ENCODE data around the gene CHST9.
"Not testable (repeated sequence)": the region's sequence is repeated elsewhere in the genome, so short reads cannot be mapped to it uniquely, and the experiment has no call there.

Gene CHST9, protein sequence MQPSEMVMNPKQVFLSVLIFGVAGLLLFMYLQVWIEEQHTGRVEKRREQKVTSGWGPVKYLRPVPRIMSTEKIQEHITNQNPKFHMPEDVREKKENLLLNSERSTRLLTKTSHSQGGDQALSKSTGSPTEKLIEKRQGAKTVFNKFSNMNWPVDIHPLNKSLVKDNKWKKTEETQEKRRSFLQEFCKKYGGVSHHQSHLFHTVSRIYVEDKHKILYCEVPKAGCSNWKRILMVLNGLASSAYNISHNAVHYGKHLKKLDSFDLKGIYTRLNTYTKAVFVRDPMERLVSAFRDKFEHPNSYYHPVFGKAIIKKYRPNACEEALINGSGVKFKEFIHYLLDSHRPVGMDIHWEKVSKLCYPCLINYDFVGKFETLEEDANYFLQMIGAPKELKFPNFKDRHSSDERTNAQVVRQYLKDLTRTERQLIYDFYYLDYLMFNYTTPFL

DNA sequence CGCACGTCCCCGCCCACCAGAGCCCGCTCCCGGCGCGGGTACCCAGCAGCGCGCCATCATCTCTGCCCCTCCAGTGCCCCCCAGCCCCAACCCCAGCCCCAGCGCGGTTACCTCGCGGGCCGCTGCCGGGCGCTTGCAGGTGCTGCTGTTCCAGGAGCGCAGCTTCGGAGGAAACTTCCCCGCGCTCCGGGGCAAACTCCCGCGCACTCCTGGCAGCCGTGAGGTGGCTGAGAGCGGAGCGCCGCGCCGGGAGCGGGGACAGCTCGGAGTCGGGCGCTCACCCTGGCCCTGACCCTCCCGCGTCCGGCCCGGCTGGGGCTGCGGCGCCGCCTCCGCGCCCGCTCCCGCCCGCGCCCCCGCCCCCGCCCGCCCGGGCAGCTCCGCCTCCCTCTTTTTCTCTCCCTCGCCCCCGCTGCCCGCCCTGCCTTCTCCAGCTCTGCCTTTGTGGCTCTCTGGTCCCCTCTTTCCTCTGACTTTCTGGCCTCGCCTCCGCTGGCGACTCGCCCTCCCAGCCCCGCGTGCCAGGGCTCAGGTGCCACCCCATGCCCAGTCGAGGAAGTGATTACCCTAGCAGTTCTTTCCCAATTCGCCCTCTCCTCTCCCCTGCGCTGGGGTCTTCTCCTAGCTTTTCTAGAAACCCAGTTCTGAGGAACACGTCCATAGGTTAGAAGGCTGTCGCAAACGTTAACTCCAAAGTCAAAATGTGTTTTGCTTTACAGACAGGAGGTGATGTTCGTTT is at the start of gene CHST9:
TSS of gene CHST9 (minus strand) at position 284 of the 739 bp plus-strand sequence. CDS start 42,499 bp downstream, outside the sequence.
- DNase-seq (ENCODE audit: low read depth) = no peak

DNA sequence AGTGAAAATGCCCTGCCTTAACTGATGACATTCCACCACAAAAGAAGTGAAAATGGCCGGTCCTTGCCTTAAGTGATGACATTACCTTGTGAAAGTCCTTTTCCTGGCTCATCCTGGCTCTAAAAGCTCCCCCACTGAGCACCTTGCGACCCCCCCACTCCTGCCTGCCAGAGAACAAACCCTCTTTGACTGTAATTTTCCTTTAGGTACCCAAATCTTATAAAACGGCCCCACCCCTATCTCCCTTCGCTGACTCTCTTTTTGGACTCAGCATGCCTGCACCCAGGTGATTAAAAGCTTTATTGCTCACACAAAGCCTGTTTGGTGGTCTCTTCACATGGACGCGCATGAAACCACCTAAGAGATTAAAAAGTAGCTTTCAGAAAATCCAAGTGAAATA is 47.2 kb upstream of the CHST9 start:
- not testable (repeated sequence) for DNase-seq (ENCODE audit: low read depth)

DNA sequence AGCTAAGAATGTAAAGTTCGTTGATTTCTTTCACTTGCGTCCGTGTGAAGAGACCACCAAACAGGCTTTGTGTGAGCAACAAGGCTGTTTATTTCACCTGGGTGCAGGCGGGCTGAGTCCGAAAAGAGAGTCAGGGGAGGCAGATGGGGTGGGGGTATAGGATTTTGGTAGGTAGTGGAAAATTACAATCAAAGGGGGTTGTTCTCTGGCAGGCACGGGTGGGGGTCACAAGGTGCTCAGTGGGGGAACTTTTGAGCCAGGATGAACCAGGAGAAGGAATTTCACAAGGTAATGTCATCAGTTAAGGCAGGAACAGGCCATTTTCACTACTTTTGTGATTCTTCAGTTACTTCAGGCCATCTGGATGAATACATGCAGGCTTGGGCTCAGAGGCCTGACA is 46.6 kb upstream of the CHST9 start:
- not testable (repeated sequence) for DNase-seq (ENCODE audit: low read depth)

DNA sequence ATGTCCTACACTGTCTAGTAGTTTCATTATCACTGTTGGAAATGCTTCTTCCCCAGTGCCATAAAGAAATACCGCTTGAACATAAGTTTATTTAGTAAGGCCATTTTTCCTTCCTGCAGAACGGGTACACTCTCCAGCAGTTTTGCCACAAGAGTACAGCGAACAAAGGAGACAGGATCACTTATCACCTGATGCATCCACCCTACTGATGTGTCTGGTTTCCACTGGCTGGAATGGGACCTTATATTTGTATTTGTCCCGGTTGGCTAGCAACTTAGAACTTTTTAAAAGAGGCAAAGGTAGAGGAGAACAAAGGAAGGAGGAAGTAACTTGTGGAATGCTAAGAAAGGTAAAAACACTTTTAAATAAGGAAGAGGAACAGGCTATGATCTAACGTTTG is 46.1 kb upstream of the CHST9 start:
- DNase-seq (ENCODE audit: low read depth) = not testable (repeated sequence)

DNA sequence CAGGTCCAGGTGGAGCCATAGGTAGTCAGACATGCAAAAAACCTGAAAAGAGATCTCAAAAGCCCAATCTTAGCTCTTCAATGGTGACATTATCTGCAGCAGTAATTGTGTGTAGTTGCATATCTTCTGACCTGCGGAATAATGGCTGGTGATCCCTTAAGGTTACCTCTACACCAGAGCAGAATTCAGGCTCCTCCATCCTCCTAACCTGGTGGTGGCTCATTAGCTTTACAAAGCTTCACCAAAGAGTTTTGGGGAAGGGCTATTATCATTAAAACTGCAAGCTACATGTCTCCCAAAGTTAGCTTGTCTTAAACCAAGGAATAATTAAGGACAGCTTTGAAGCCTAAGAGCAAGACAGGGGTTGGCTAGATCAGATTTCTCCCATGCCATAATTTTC is 42.6 kb upstream of the CHST9 start:
- DNase-seq (ENCODE audit: low read depth) = no peak

DNA sequence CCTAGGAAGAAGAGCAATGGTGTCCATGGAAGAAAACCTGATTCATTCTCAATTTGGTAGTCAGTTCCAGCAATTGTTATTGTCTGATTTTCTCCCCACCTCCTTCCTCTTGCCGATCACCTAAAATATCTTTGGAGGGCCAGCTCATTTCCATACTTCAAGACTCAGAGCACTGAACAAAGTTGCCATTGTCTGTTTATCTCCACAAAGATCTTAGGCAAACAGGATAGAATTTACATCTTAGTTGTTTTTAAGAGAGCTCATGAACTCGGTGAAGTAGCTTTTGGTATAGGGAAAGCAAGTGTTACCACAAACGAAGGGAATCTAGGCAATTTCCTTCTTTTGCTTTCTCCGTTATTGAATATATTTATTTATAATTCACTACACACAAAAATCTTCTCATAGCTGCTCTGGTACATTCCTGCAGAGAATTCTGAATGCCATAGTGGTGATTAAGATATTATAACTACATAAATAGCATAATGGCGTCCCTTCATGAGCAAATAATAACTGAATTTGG is 41.5 kb upstream of the CHST9 start:
- no peak for DNase-seq (ENCODE audit: low read depth)

DNA sequence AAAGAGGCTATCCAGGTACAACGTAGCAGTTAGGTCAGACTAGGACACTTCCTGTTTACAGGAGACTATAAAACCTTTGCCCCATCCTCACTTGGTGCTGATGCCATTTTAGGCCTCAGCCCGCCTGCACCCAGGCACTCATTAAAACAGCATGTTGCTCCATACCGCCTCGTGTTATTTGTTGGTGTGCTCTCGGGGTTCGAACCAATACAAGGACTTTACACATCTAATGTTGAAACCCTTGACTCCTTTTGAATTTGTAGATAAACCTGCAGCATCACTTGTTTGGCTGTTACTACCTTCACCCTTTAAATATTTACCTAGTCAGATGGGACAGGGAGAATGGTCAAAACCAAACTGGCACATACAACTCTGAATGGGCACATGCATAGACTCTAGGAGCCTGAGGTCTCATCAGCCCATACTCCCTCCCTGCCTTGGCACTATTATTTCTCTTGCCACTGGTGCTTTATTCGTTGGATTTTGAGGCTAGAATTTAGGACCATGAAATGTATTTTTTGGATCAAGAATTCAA is 40.9 kb upstream of the CHST9 start:
- DNase-seq (ENCODE audit: low read depth) = no peak

DNA sequence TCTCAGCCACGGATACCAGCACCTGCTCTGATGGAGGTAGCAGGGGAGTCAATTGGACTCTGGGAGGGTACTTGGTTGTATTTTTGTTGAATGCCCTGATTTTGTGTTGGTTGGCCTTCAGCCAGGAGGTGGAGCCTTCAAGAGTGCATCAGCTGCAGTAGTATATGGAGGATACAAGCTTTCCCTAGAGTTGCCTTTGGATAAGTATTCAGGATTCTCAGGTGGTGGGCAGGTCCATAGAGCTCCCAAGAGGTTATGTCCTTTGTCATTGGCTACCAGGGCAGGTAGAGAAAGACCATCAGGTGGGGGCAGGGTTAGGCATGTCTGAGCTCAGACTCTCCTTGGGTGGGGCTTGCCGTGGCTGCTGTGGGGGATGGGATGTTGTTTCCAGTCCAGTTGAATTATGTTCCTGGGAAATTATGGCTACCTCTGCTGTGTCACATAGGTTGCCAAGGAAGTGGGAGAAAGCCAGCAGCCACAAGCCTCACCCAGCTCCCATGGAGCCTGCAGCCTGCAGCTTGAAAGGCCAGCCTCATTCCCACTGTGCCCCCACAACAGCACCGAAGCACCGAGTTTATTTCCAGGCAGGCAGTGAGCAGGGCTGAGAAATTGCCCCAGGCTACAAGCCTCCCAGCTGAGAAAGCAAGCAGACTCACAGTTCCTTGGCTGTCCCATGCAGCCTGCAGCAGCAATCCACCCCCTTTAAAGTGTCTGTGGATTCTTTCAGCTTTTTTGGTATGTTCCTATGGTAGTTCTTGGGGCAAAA is 38.6 kb upstream of the CHST9 start:
- DNase-seq (ENCODE audit: low read depth) = no peak

DNA sequence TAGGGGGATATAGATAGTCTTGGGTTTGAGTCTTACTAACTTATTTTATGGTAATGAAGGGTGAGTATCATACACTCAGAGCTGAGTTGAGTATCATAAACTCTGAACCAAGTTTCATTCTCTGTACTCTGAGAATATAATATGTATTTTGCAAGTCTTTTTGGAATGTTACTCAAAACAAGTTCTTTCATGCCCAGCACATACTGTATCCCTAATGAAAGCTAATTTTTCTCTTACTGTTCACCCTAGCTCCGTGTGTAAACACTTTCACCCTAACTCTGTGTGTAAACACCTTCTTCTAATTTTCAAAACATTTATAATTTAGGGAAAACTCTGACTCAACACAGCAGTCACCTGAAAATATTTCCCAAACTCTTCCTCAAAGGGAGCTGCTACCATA is 29.7 kb upstream of the CHST9 start:
- no peak for DNase-seq (ENCODE audit: low read depth)

DNA sequence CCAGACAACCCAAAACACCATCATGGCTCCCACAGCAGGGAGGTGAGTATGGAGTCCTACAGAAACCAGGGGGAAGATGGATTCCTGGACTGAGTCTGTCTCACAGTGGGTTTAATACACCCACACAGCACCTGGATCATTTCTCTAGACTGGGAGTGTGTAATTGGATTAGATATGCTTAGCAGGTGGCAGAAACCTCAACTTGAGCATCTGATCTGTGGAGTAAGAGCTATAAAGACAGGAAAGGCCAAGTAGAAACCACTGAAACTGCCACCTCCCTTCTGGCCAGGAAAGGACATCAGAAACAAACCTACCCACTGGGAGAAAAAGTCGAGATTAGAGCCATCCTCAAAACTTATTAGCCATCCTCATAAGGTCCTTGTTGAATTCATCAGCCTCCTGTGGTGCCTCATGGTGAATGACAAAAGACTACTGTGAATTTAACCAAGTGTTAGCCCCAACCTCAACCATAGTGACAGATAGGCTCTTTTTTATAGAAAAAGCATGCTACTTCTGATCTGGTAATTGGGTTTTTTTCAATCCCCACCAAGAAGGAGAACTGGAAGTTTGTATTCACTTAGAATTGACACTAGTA is 28.1 kb upstream of the CHST9 start:
- no peak for DNase-seq (ENCODE audit: low read depth)

DNA sequence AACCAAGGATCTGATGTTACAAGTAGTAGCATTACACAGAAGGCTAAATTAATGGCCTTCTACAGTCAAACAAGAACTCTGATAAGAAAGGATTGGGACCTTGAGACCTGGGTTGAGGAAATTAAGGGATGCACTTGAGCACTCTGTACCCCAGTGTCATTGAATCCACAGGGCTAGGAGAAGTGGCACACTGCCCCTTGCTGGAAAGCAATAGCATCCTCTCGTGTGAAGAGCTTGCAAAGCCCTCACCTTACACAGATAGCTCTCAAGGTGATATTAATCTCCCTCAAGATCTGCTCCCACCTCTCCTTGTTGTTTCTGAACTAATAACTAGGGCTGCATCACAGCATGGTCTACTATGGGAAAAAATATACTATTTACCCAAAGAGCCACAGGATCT is 26.5 kb upstream of the CHST9 start:
- no peak for DNase-seq (ENCODE audit: low read depth)

DNA sequence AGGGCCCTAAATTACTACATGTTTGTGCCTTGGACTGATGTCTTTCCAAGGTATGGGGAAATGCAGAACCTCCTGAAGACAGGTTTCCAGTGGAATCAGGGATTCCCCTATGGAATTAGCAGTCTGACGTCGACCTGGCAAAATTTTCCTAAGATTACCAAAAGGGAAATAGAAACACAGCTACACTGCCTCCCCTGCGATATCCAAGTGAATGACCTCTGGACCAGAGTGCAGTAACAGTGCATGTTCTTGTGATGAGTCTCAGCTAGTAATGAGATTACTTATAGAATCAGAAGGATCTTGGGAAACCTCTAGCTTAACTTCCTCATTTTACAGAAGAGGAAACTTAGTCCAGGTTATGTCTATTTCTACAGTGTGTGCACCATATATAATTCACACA is 21.3 kb upstream of the CHST9 start:
- no peak for DNase-seq (ENCODE audit: low read depth)

DNA sequence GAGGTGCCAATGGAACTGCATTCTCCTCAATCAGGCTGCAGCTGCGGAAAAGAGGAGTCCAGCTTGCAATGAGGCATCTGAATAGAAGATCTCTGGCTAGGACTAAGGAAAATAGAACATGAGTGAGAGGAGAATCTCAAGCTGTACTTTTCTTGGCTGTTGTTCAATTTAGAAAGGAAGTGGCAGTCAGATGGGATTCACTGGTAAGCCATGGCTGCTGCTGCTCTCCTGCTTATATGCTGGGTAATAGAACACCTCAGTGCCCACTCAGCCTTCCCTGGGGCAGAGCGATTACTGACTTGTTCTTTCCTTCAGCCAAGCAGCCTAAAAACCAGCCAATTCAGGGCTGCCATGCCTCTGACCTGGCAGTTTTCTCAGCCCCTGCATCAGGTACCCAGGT is 17.6 kb upstream of the CHST9 start:
- no peak for DNase-seq (ENCODE audit: low read depth)

DNA sequence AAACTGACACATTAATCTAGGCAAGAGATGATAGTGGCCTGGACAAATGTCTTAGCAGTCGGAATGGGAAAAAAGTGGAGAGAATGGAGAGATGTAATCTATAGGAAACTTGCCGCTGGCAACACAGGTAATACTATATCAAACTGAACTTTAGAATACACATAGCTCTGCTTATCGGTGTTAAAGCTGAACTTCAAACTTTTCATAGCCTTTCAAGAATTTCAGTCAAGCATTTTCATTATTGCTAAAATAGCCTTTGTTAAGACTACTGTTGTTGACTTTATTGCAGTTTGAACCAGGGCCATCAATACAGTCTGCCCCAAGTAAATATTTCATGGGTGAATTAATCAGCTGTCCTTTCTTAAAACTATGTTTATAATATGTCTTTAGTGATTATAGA is 12.9 kb upstream of the CHST9 start:
- no peak for DNase-seq (ENCODE audit: low read depth)

DNA sequence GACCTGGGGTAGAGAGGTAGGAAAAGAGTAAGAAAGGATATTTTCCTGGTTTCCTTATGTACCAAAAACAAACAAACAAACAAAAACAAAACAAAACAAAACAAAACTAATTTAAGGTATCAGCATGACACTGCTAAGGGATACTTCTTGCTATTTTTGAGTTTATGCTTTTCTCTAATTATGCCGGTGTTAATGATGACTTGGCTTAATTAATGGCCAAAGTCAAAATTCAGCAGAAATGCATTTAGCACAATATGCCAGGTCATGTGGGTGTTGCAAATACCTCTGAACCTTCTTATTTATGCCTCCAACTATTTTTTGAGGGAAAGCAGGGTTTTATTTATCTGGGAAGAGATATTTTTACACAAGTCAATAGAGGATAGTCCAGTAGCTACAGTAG is 3.2 kb upstream of the CHST9 start:
- no peak for DNase-seq (ENCODE audit: low read depth)

DNA sequence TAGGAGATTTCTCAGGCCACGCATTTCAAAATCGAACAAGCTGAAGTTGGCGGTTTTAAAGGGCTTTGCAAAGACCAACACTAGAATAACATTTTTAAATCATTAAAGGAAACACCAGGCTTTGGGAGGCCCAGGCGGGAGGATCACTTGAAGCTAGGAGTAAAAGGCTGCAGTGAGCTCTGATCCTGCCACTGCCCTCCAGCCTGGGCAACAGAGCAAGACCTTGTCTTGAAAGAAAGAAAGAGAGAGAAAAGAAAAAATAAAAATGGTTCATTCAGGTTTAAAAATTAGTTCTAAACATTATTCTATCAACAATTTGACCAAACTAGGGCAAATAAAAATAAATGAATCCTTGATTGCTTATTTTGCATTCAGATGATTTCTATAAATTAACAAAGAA is 789 bp upstream of the CHST9 start:
- no peak for DNase-seq (ENCODE audit: low read depth)

DNA sequence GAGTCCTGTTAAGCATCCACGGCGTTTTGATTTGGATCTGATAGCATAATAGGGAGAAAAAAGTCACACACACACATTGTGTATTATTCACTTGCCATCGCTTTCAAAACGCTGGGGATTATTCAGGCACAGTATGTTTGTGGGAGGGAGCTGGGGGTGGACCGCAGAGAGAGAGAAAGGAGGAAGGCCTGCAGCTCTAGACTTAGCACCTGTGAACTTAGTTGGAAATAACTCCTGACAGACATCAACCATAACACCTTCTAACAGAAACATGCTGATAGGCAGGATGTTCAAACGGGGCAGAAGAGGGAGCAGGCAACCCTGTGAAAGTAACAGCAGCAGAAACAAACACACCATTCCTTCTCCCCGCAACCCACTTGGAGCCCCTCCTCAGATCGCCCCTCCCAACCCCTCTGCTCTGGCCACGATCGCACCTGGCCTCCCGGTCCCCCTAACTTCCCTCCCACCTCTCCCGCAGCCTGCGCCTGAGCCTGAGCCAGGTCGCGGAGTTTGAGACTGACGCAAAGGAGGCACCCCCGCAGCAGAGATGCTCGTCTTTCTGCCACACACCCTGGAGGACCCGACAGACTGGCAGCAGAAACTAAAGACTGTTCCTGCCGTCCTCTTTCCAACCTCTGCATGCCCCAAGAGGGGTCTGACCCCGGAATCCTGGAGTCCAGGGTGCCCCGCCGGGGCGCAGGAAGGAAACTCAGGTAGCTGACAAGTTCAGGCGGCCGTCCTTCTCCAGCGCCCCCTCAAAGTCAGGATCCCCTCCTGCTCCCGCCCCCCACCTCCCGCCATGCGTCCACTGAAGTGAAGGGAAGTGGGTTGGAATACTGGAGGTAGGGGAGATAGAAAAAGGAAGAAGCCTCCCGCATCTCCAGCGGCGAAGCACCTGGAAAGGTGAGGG is 738 bp downstream of the CHST9 start:
- no peak for DNase-seq (ENCODE audit: low read depth)

DNA sequence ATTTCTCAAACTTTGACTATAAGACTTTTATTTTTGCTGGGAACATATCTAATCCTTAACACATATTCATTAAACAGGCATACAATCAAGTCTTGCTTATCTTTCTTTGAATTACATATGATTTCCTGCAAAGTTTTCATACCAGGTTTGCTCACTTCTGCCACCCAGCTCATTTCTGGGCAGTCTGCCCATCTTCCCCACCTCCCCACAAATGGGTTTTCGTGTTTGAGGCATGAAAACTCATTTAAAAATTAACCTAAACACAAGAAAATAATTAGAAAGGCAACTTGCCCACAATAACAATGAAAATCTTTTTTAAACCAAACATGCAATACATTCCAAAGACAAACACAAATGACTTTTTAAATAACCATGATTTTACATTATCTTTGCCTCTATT is 3.4 kb downstream of the CHST9 start:
- no peak for DNase-seq (ENCODE audit: low read depth)

DNA sequence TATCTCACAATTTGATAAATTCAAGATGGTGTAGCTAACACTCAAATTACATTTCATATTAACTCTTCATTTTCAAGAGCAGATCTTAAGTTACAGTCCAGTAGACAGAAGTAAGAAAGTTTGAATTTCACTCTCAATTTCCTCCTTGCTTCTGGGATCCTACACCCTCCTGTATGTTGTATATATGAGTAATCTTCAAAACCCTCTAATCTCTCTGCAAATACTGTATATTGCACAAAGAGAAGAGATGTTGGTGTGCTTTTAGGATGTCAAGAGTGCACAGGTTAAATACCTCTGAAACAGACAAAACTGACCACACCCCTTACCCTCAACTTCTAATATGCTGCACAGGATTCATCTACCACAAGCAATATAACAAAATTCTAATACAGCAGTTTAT is 6.7 kb downstream of the CHST9 start:
- DNase-seq (ENCODE audit: low read depth) = no peak

DNA sequence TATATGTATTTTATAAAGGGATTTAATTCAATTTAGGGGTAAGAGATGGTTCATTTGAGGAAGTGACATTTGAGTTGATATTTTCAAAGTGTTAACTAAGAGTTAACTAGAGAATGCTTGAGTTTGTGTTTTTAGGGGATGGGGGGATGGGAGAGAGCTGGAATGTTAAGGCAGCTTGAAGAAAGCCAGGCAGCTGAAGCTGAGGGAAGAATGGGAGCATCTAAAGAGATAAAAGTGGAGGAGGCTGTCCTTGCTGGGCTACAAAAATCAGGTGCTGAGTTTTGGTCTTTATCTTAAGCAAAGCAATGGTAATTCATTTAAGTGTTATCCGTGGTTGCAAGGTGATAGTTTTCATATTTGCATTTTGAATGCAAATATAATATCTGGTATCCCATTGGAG is 9.2 kb downstream of the CHST9 start:
- no peak for DNase-seq (ENCODE audit: low read depth)

DNA sequence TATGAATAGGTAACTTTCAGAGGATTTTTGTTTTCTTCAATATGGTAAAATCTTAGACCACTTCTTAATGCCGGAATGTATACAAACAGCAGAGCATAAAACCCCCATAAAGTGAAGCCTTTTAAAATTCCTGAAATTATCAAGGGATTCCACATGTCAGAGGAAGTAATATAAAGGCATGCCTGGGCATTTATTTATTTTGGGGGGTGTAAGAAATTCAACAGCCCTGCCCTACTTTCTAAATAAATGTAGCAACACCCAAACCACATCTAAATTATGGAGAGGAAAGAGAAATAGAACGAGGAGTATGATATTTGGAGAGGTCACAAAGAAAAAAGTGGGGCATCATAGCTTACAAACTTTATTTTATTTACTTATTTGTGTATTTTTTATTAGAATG is 9.9 kb downstream of the CHST9 start:
- no peak for DNase-seq (ENCODE audit: low read depth)

Data from stimulated activated CD8-positive, alpha-beta memory T cell treated with anti-CD3 and anti-CD28 coated beads, Interleukin-7, amount 100 ng/mL, for 24 hours (primary cell).